GM13976 (cell line): ENCODE measurements around the gene GPC5.

ENCODE experiments used
- DNase-seq: peaks from one replicate; pipeline ENCODE4 v3.0.0; 2012; ENCODE audit warnings: low spot score
- CTCF ChIP-seq: IDR thresholded peaks from 2 replicates; pipeline ENCODE4 v1.5.1; 2012; ENCODE audit warnings: borderline replicate concordance, mild to moderate bottlenecking; ENCODE audit not compliant: insufficient read depth; ENCODE audit errors: extremely low read depth, missing control alignments, control extremely low read depth
- in situ Hi-C: fragments of 300-500 bp; cut with MboI; formaldehyde crosslinking; loops from one replicate; pipeline ENCODE4 v1.12.0; 2022; ENCODE audit warnings: low sequenced_read_pairs, mixed read lengths, inconsistent platforms; ENCODE audit not compliant: unreplicated experiment

The GPC5 gene

GRCh38 chr13:92833071-92833470 lies 1434.7 kb downstream of the GPC5 start:
- DNase-seq = no peak
- TF ChIP-seq CTCF = no peak
- in situ Hi-C loops = no loop called here

- no peak for DNase-seq
- TF ChIP-seq CTCF = no peak
- in situ Hi-C loops = no loop called here
Observed at GRCh38 chr13:92836171-92836570, 1437.8 kb downstream of the GPC5 start.

- TF ChIP-seq CTCF = no peak
- in situ Hi-C loops = no loop called here
- DNase-seq = no peak
Observed at GRCh38 chr13:92838786-92839185, 1440.4 kb downstream of the GPC5 start.

- in situ Hi-C loops = no loop called here
- no peak for DNase-seq
Observed at GRCh38 chr13:92842145-92842544, 1443.7 kb downstream of the GPC5 start.

GRCh38 chr13:92843549-92843948 lies 1445.1 kb downstream of the GPC5 start:
- in situ Hi-C loops = no loop called here
- no peak for TF ChIP-seq CTCF

More at GRCh38 chr13:92842145-92842544, 1443.7 kb downstream of the GPC5 start:
- TF ChIP-seq CTCF = no peak

GRCh38 chr13:92849381-92849780 lies 1451.0 kb downstream of the GPC5 start:
- no peak for DNase-seq
- no peak for TF ChIP-seq CTCF
- in situ Hi-C loops = no loop called here

More at GRCh38 chr13:92843549-92843948, 1445.1 kb downstream of the GPC5 start:
- DNase-seq = no peak
